Stimulated activated naive B cell treated with anti-CD40 and anti-IgM and Interleukin-4, amounts not matched to agents 10 μg/mL and 1 μg/mL and 100 μg/mL, for 72 hours (primary cell): ENCODE measurements around the gene RACGAP1.

ENCODE experiments used
- ATAC-seq, 2 donors: fragments of 150-1000 bp; cut with Tn5 transposase; replicated peaks; 2 replicates each; pipeline ENCODE4 v1.10.0; 2021; ENCODE audit warnings: moderate library complexity in 1 of 2
- DNase-seq: peaks from one replicate; pipeline ENCODE4 v3.0.0; 2021
- H3K27ac Mint-ChIP-seq: one replicate; pipeline ENCODE4 v1.8.0; 2022; ENCODE audit warnings: mild to moderate bottlenecking, mixed read lengths
- H3K27me3 Mint-ChIP-seq, 2 donors: one replicate each; pipeline ENCODE4 v1.8.0; 2022; ENCODE audit warnings: mixed read lengths in 2 of 2
- H3K36me3 Mint-ChIP-seq, 2 donors: one replicate each; pipeline ENCODE4 v1.8.0; 2022; ENCODE audit warnings: mixed read lengths in 2 of 2, mild to moderate bottlenecking in 1 of 2
- H3K4me1 Mint-ChIP-seq, 2 donors: one replicate each; pipeline ENCODE4 v1.8.0; 2022; ENCODE audit warnings: mixed read lengths in 2 of 2, mild to moderate bottlenecking in 1 of 2
- H3K4me3 Mint-ChIP-seq, 2 donors: one replicate each; pipeline ENCODE4 v1.8.0; 2022; ENCODE audit warnings: mild to moderate bottlenecking in 2 of 2, mixed read lengths in 2 of 2, moderate library complexity in 1 of 2
- H3K9me3 Mint-ChIP-seq, 2 donors: one replicate each; pipeline ENCODE4 v1.8.0; 2022; ENCODE audit warnings: mixed read lengths in 2 of 2, mild to moderate bottlenecking in 1 of 2

The RACGAP1 gene

GRCh38 chr12:49939307-49939706, 86.0 kb downstream of the RACGAP1 start:
- no peaks in the 10 kb centered on the region for H3K9me3 Mint-ChIP-seq
- peaks cover 11 to 12% of the 10 kb centered on the region in 2 donors for H3K27me3 Mint-ChIP-seq
- ATAC-seq (no peak), DNase-seq (no peak)
- no peaks in the 10 kb centered on the region for H3K4me1 Mint-ChIP-seq
- H3K36me3 Mint-ChIP-seq: no peaks in the 10 kb centered on the region
- no peak overlapping the region for H3K27ac Mint-ChIP-seq
- no peak overlapping the region for H3K4me3 Mint-ChIP-seq
